HFF-Myc (cell line): ENCODE measurements around the gene CFAP206.
A peak's percentile ranks its signal among the peaks of the same experiment; 100 is the strongest.

Experiments used
- DNase-seq: peaks from one replicate; pipeline ENCODE4 v3.0.0-alpha.2; 2011; ENCODE audit warnings: low read depth; ENCODE audit errors: extremely low read depth
- H3K4me3 ChIP-seq: replicated peaks from 2 replicates; pipeline ENCODE4 v1.5.1; 2011; ENCODE audit warnings: low read depth, mild to moderate bottlenecking, control low read depth, low read length
- TF ChIP-seq, protein P1 (sequence below): IDR thresholded peaks from 2 replicates; pipeline ENCODE4 v1.5.1; 2012; ENCODE audit warnings: mild to moderate bottlenecking, low read depth, low read length, control low read depth; ENCODE audit errors: missing control alignments

The CFAP206 gene

DNA sequence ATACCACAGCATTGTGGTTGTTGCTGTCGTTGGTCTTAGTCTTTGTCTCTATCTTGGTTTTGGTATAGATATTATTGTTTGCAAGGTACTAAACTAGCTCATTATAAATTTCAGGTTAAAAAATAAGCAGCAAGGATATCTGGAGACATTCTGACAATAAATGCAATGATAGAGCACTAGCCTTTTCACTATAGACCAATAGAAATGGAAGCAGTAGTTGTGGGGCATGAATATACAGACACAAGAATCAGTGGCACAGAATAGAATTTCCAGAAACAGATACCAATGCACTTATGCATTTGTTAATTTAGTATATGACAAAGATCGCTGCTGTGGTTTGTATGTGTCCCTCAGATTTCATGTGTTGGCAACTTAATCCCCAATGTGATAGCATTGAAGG lies 31.1 kb upstream of the CFAP206 start:
- no peak overlapping the region for H3K4me3 ChIP-seq
- DNase-seq: no peak
- TF ChIP-seq, protein P1, sequence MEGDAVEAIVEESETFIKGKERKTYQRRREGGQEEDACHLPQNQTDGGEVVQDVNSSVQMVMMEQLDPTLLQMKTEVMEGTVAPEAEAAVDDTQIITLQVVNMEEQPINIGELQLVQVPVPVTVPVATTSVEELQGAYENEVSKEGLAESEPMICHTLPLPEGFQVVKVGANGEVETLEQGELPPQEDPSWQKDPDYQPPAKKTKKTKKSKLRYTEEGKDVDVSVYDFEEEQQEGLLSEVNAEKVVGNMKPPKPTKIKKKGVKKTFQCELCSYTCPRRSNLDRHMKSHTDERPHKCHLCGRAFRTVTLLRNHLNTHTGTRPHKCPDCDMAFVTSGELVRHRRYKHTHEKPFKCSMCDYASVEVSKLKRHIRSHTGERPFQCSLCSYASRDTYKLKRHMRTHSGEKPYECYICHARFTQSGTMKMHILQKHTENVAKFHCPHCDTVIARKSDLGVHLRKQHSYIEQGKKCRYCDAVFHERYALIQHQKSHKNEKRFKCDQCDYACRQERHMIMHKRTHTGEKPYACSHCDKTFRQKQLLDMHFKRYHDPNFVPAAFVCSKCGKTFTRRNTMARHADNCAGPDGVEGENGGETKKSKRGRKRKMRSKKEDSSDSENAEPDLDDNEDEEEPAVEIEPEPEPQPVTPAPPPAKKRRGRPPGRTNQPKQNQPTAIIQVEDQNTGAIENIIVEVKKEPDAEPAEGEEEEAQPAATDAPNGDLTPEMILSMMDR: no peak

DNA sequence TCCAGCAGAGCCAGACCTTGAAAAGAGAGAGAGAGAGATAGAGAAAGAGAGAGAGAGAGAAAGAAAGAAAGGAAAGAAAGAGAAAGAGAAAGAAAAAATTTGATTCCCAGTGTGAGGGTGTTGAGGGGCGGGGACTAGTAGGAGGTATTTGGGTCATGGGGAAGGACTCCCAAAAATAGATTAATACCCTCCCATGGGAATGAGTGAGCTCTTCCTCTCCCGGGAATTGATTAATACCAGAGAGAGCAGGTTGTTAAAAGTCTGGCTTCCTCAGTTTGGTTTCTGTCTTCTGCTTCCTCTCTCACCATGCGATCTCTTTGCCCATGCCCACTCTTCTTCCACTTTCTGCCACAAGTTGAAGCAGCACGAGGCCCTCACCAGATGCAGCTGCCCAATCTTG lies 28.8 kb upstream of the CFAP206 start:
- H3K4me3 ChIP-seq: no peak overlapping the region
- no peak for DNase-seq
- TF ChIP-seq, protein P1: no peak

DNA sequence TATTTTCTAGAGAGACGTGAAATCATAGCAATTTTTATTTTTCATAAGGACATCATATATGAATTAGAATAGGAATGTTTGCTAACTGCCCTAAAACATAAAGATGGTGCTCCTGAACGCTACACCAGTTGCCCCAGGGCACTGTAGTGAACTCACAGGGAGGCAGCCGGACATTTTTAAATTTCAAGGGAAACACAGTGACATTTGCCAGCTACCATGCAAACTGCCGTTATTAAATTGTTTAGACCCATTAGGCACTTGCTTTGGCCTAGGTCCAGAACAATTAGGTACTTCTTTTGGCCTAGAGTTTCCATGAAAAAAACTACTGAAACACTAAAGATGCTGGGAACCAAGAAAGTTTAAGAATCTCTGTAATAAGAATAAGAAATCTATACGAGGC lies 24.9 kb upstream of the CFAP206 start:
- no peak overlapping the region for H3K4me3 ChIP-seq
- TF ChIP-seq, protein P1: no peak
- no peak for DNase-seq

DNA sequence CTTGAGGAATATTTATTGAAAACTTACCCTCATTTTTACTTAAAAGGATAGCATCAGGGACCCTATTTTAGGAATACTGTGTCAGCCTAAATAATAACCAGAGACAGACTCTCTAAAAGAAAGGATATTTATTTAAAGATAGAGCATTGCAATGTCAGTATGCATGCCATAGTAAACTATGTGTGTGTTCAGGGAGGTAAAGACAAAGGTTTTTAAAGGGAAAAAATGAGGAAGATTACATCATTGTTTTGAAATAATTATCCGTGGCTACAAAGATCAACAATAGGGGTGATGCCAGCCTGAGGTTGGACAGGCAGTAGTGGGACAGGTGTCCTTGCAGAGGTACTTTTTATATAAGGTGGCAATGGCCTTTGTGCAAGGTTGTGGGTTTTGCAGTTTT lies 23.7 kb upstream of the CFAP206 start:
- TF ChIP-seq, protein P1: no peak
- no peak overlapping the region for H3K4me3 ChIP-seq
- no peak for DNase-seq

DNA sequence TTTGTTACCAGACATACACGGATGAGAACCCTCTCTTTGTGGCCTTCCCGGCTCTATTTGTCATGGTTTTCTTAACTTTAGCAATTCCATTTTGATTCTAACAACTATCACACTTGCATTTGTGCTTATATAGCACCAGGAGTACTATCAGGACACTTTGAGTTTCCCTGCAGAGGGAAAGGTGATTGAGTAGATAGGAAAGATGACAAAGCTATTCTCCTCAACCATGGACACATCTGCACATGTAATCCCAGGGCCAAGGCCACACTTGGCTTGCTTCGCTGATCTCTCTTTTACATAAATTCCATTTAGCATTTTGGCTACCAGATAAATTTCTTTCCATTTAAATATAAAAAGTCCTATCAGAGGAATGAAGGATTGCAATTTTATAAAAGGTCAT lies 23.3 kb upstream of the CFAP206 start:
- no peak overlapping the region for H3K4me3 ChIP-seq
- no peak for DNase-seq
- TF ChIP-seq, protein P1: no peak

DNA sequence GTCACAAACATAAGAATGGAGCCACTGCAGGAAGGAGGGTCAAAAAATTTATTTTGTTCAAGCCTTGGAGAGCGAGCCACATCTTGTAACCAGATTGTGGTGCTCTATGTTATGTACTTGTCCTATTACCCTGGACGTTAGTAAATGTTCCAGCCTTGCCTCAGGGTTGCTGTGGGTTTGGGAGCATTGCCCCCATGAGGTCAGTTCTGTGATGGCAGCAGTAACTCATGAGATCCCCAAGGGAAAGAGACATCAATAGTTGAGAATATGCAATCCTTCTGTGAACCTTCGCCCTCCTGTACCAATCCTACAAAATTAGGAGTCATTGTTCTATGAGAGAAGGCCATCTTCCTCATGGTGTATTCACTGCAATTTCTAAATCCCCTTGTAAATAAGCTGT lies 16.4 kb upstream of the CFAP206 start:
- no peak for DNase-seq
- TF ChIP-seq, protein P1: peak; percentile 43
- H3K4me3 ChIP-seq: no peak overlapping the region

DNA sequence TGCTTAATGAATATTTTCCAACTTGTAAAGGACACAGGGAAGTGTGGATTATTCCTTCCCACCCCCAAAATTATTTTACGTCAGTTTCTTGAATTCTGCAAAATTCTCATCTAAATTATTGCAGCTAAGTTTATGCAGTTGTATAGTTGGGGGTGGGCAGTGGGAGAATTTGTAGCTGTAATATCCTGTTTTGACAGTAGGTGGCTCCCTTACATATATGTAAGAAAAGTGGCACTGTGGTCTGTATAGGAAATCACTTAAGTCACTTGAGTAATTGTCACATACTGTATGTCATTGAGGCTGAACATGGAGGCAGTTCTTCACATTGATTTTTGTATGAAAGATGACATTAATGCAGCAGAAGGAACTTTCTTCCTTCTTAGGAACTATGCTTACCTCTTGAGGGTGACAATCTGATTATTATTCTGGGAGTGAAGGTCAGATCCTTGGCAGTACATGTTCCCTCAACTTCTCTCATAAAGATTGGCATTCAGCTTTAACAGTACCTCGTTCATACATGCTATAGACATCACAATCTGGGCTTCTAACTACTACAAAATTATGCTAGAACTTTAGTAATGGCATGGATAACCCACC lies 14.6 kb upstream of the CFAP206 start:
- peak; percentile 32 for DNase-seq
- TF ChIP-seq, protein P1: peak; percentile 47
- H3K4me3 ChIP-seq: no peak overlapping the region
